Kidney (tissue), 14 donors: ENCODE data around the gene AGAP2. TPM values are rescaled to one million over a fixed set of nuclear protein-coding genes. Genes with fewer than 3 reads are reported as not detected.

Experiments used
- DNase-seq, 5 donors: peaks; one replicate each; pipeline ENCODE4 v3.0.0-alpha.2; 2013 to 2020
- FAIRE-seq: peaks from 2 replicates; lab custom pipeline; 2012; peaks lifted over from hg19 to GRCh38; lab: Jason Lieb, UNC
- H3K27ac ChIP-seq, 2 donors: one replicate each; pipeline ENCODE4 v1.7.0; 2013; ENCODE audit warnings: low read depth in 2 of 2, low read length in 2 of 2, inconsistent platforms in 1 of 2
- H3K27me3 ChIP-seq: one replicate; pipeline ENCODE4 v1.7.1; 2013; ENCODE audit warnings: low read length, inconsistent platforms; ENCODE audit not compliant: control insufficient read depth, insufficient read depth
- H3K36me3 ChIP-seq, 3 donors: one replicate each; pipeline versions ENCODE4 v1.7.0 to v1.7.1; 2013; ENCODE audit warnings: low read length in 3 of 3, control low read depth in 1 of 3, inconsistent platforms in 1 of 3; ENCODE audit not compliant: insufficient read depth in 3 of 3, control insufficient read depth in 2 of 3
- H3K4me1 ChIP-seq, 3 donors: one replicate each; pipeline versions ENCODE4 v1.7.0 to v1.7.1; 2013; ENCODE audit warnings: low read length in 3 of 3, inconsistent platforms in 1 of 3, low read depth in 1 of 3; ENCODE audit not compliant: control insufficient read depth in 2 of 3, insufficient read depth in 2 of 3
- H3K4me3 ChIP-seq, 3 donors: one replicate each; pipeline versions ENCODE4 v1.7.0 to v1.8.1; 2013; ENCODE audit warnings: low read length in 3 of 3, control low read depth in 1 of 3, inconsistent platforms in 1 of 3
- H3K9ac ChIP-seq, 3 donors: one replicate each; pipeline versions ENCODE4 v1.7.0 to v1.7.1; 2013; ENCODE audit warnings: low read length in 3 of 3, control low read depth in 1 of 3, inconsistent platforms in 1 of 3
- H3K9me3 ChIP-seq, 3 donors: one replicate each; pipeline versions ENCODE4 v1.7.0 to v1.7.1; 2013; ENCODE audit warnings: low read length in 3 of 3, control low read depth in 1 of 3, inconsistent platforms in 1 of 3; ENCODE audit not compliant: control insufficient read depth in 2 of 3, insufficient read depth in 1 of 3
- CTCF ChIP-seq: IDR thresholded peaks from 3 replicates; pipeline ENCODE4 v1.5.1; 2012; ENCODE audit warnings: mild to moderate bottlenecking, moderate library complexity, borderline replicate concordance; ENCODE audit not compliant: insufficient read depth; ENCODE audit errors: extremely low read depth
- intact Hi-C: fragments of 100-400 bp; cut with DNase I; formaldehyde crosslinking; loops from one replicate; pipeline ENCODE4 v1.11.1; 2022
- polyA plus RNA-seq: library from polyadenylated mRNA; stranded (reverse); fragments of 350-450 nt; fragmentation: Illumina TruSeq; extraction: RNeasy Lipid Tissue Mini Kit (QIAGEN cat#74804); gene quantifications from one replicate; pipeline ENCODE4 v1.2.3, GENCODE V29; 2014; ENCODE audit warnings: low read depth, low replicate concordance; ENCODE audit not compliant: insufficient read depth
- total RNA-seq: library from RNA; stranded (reverse); fragmentation: NEBNext Ultra II Directional; extraction: Animal tissue kit (Norgen Biotek cat#: 25700); gene quantifications from one replicate; pipeline ENCODE4 v1.2.1, GENCODE V29; 2021
- donor health status: control.
- donor health status: control.
- donor health status: control.
- donor health status: control.
- donor health status: control.
- donor health status: DM: yes; HTN: yes; CAD: no.
- donor health status: Normal renal cell carcinoma (clear cell type).

Gene AGAP2
- total and polyA plus RNA-seq, 2 donors from 2014 or later = 0.13 to 3.7 TPM

GRCh38 chr12:57777911-57778310 lies 39.4 kb upstream of the AGAP2 start:
- H3K27ac ChIP-seq = no peak overlapping the region
- H3K4me3 ChIP-seq = no peak overlapping the region
- H3K4me1 ChIP-seq = peaks cover 0 to 27% (median 25%) of the 10 kb centered on the region in 3 donors
- no peak for DNase-seq
- H3K27me3 ChIP-seq = no peaks in the 10 kb centered on the region
- H3K36me3 ChIP-seq = peaks cover 0 to 6% (median 0%) of the 10 kb centered on the region in 3 donors
- H3K9ac ChIP-seq = no peak overlapping the region
- FAIRE-seq = no peak
- intact Hi-C loops = no loop called here
- H3K9me3 ChIP-seq = no peaks in the 10 kb centered on the region
- TF ChIP-seq CTCF = no peak

DNA sequence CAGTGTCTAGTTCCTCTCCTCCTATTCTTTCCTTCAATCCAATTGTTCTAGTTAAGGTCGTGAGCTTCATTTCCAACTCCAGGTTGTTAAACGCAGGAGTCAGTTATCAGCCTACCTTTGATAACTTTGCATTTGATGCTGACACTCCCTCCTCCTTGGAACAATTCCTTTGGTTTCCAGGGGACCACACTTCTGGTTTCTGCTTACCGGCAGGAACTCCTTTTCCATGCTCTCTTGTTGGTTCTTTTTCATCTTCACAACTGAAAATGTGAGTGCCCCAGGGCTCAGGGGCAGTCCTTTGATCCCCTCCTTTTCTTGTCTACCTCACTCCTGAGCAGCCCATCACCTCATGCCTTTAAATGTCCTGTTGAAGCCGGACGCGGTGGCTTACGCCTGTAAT lies 38.8 kb upstream of the AGAP2 start:
- FAIRE-seq (no peak), DNase-seq (no peak)
- intact Hi-C loops = no loop called here
- H3K4me3 ChIP-seq = no peak overlapping the region
- no peak overlapping the region for H3K9ac ChIP-seq
- no peaks in the 10 kb centered on the region for H3K9me3 ChIP-seq
- peaks cover 0 to 6% (median 0%) of the 10 kb centered on the region in 3 donors for H3K36me3 ChIP-seq
- H3K4me1 ChIP-seq = peaks cover 0 to 23% (median 23%) of the 10 kb centered on the region in 3 donors
- no peaks in the 10 kb centered on the region for H3K27me3 ChIP-seq
- H3K27ac ChIP-seq = no peak overlapping the region
- no peak for TF ChIP-seq CTCF

- DNase-seq (no peak), FAIRE-seq (no peak)
- no peak overlapping the region for H3K4me3 ChIP-seq
- no peaks in the 10 kb centered on the region for H3K27me3 ChIP-seq
- no peaks in the 10 kb centered on the region for H3K9me3 ChIP-seq
- H3K4me1 ChIP-seq = peaks cover 0 to 15% (median 12%) of the 10 kb centered on the region in 3 donors
- no peak overlapping the region for H3K27ac ChIP-seq
- intact Hi-C loops = no loop called here
- TF ChIP-seq CTCF = no peak
- H3K36me3 ChIP-seq = peaks cover 0 to 6% (median 0%) of the 10 kb centered on the region in 3 donors
- H3K9ac ChIP-seq = no peak overlapping the region
Observed at GRCh38 chr12:57776247-57776587, 37.7 kb upstream of the AGAP2 start.
